ENCODE measurements around the gene ZNF451.
"Not testable (repeated sequence)": the region's sequence is repeated elsewhere in the genome, so short reads cannot be mapped to it uniquely, and the experiment has no call there.

The ZNF451 gene

GRCh38 chr6:57089687-57090457 lies at the start of gene ZNF451:
Gene ZNF451, plus strand, starts transcription at chr6:57090188. Its CDS starts 66 bp downstream, at chr6:57090254.
- DNase-seq: peak; percentile 77 to 99 (median 97)

- not testable (repeated sequence) for DNase-seq
Observed at GRCh38 chr6:57044061-57044460, 45.9 kb upstream of the ZNF451 start.

DNA sequence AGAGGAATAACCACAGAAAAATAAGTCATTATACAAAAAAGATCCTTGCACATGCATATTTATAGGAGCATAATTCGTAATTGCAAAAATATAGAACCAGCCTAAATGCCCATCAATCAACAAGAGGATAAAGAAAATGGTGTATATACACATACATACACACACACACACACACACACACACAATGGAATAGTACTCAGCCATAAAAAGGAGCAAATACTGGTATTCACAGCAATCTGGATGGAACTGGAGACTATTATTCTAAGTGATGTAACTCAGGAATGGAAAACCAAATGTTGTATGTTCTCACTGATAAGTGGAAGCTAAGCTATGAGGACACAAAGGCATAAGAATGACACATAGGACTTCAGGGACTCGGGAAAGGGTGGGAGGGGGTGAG lies 45.4 kb upstream of the ZNF451 start:
- no peak for DNase-seq

DNA sequence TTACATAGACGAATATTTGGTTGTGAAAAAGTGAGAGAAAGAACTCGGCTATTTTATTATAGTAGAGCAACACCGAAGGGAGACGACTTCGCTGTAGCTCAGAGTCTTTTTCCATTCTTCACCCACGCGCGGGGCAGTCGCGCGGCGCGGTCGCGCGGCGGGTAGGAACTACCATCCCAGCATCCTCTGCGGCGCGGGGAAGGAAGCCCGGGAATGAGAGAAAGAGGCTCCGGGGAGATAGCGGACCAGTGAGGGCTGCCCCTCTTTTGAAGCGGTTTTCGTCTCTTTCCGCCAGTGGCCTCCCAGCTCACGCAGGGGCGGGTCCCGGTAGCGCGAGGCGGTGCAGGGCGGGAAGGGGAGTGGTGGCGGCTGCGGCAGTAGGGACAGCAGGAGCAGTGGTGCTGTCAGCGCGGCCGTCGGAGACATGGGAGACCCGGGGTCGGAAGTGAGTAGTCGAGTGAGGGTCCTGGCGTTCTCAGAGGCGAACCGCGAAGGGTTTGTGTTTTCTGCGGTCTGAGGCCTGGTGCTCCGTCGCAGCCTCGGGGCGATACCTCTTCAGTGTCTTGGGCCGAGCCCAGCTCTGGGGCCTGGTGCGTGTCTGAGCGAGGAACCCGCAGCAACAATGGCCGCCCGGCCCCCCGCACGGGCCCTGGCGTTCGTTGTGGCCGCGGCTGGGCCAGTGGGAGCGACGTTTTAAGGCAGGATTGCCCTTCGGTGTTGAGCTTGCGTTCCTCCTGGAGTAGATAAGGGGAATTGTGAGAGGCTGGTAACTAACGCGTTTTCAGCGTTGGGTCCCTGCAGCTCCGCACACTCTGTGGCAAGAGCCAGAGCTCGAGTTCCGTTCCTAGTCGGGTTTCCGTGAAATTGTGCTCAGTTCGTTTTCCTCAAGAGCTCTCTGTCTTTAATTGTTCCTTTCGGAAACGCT lies 43.4 kb upstream of the ZNF451 start, which contains the start of gene KIAA1586:
TSS of gene KIAA1586 (plus strand) at position 362 of the 925 bp plus-strand sequence. CDS start at position 425, 63 bp downstream.
- peak; percentile 67 to 97 (median 90) for DNase-seq

DNA sequence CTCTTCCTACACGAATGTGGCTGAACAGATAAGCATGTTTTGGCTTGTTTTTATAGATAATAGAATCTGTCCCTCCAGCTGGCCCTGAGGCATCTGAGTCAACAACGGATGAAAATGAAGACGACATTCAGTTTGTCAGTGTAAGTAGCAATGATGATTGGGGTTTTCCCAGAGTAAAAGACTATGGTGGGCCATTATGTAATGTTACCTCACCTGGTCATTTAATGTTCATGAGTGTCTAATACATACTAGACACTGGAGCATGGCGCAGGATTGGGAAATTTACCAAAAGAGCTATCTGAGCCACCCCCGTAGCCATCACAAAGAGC lies 42.8 kb upstream of the ZNF451 start:
- DNase-seq: not testable (repeated sequence)

- not testable (repeated sequence) for DNase-seq
Observed at GRCh38 chr6:57047859-57048258, 42.1 kb upstream of the ZNF451 start.

DNA sequence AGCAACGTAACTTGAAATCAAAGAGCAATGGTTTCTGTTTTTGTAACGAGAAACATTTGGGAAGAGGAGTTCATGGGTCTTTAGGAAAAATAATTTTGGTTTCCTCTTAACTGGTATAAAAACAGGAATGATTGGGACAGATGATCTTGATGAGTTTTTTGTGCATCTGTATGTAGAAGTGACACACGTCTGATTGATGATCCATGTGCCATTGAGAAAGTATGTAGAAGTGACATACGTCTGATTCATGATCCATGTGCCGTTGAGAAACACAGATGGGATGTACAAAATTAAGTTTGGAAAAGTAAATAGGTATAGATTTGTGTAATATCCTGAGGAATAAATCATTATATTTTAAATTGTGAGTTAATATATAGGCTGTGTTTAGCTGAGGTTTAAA lies 41.4 kb upstream of the ZNF451 start:
- no peak for DNase-seq

GRCh38 chr6:57063847-57064246 lies 26.1 kb upstream of the ZNF451 start:
- DNase-seq: no peak

GRCh38 chr6:57064809-57065208 lies 25.2 kb upstream of the ZNF451 start:
- no peak for DNase-seq

- DNase-seq: no peak
Observed at GRCh38 chr6:57068061-57068460, 21.9 kb upstream of the ZNF451 start.

DNA sequence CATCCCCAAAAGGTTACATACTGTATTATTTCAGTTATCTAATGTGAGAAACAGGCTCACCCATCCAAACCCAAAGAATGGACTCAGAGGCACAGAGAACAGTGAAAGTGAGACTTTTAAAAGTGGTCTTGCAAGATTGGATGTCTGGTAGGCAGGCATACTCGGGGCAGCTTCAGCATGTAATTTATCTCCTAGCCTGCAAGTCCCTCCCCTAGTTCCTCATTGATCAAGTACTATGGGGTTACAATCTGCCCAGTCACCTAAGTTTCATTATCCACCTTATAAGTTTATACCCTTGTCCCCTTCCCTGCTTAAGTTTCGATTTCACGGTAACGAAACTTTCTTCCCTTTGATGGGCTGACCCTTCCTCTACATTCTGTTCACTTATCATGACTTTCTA lies 20.8 kb upstream of the ZNF451 start:
- no peak for DNase-seq

DNA sequence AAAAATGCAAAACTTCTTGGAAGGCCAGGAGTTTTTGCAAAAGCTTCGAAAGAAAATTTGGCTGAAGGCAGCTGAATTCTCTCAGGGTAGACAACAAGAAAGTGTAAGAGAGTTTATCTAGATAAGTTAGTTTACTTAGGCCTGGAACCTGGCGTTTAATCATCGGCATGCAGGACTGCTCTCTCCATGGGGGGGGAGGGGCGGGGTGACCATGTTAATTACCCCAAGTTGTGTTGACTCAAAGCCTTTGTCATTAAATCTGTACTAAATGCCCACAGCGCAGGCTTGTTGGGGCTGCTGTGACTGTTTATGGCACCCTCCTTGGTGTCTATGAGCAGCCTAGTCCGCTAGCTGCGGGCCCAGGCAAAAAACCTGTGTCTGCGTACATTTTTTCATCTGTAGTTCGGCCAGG lies 20.1 kb upstream of the ZNF451 start:
- DNase-seq: no peak

GRCh38 chr6:57072108-57072507 lies 17.9 kb upstream of the ZNF451 start:
- DNase-seq: no peak

DNA sequence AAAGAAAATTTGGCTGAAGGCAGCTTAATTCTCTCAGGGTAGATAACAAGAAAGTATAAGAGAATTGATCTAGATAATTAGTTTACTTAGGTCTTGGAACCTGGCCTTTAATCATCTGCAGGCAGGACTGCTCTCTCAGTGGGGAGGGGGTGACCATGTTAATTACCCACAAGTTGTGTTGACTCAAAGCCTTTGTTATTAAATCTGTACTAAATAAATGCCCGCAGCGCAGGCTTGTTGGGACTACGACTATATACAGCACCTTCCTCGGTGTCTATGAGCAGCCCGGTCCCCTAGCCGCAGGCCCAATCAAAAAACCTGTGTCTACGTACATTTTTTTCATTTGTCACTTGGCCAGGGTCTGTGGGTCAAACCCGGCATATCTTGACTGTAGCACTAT lies 15.6 kb upstream of the ZNF451 start:
- DNase-seq: no peak

DNA sequence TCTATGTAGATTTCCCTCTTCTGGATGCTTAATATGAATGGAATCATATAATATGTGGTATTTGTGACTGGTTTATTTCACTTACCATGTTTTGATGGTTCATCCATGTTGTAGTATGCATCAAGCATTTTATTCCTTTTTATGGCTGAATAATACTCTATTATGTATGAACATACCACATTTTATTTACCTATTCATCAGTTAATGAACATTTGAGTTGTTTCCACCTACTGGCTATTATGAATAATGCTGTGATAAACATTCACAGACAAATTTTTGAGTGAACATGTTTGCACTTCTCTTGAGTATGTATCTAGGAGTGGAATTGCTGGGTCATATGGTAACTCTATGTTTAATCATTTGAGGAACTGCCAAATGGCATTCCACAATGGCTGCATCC lies 14.9 kb upstream of the ZNF451 start:
- DNase-seq: no peak

DNA sequence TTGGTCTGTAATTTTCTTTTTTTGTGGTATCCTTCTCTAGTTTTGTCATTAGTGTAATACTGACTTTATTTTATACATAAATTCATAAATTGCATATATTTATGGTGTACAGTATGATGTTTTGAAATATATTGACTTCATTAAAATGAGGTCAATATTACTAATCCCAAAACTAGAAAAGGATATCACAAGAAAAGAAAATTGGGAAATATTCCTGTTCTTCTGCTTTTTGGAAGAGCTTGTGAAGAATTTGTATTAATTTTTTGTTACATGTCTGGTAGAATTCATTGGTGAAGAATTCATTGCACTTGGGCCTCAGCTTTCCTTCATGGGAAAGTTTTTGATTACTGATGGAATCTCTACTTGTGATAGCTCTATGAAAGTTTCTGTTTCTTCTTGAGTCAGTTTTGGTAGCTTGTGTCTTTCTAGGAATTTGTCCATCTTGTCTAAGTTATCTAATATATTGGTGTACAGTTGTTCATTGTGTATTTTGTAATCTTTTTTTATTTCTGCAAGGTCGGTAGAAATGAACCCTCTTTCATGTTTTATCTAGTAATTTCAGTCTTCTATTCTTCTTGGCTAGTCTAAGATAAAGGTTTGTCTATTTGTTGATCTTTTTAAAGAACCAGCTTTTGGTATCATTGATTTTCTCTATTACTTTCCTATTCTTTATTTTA lies 11.3 kb upstream of the ZNF451 start:
- DNase-seq: no peak

- DNase-seq: no peak
Observed at GRCh38 chr6:57085471-57085870, 4.5 kb upstream of the ZNF451 start.

GRCh38 chr6:57086843-57087242 lies 3.1 kb upstream of the ZNF451 start:
- no peak for DNase-seq

DNA sequence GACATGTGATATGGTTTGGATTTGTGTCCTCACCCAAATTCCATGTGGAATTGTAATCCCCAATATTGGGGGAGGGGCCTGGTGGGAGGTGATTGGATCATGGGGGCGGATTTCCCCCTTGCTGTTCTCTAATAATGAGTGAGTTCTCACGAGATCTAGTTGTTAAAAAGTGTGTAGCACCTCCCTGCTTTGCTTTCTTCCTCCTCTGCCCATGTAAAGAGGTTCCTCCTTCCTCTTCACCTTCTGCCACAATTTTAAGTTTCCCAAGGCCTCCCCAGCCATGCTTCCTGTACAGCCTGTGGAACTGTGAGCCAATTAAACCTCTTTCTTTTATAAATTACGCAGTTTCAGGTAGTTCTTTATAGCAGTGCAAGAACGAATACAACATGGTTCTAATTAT lies 2.1 kb upstream of the ZNF451 start:
- DNase-seq: no peak

GRCh38 chr6:57089265-57089664 lies 723 bp upstream of the ZNF451 start:
- no peak for DNase-seq

DNA sequence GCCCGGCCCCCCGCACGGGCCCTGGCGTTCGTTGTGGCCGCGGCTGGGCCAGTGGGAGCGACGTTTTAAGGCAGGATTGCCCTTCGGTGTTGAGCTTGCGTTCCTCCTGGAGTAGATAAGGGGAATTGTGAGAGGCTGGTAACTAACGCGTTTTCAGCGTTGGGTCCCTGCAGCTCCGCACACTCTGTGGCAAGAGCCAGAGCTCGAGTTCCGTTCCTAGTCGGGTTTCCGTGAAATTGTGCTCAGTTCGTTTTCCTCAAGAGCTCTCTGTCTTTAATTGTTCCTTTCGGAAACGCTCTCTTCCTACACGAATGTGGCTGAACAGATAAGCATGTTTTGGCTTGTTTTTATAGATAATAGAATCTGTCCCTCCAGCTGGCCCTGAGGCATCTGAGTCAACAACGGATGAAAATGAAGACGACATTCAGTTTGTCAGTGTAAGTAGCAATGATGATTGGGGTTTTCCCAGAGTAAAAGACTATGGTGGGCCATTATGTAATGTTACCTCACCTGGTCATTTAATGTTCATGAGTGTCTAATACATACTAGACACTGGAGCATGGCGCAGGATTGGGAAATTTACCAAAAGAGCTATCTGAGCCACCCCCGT lies 575 bp downstream of the ZNF451 start:
- not testable (repeated sequence) for DNase-seq
